A673 (cell line): Measurements from ENCODE around the gene TTC39A. TPM values are rescaled to one million over a fixed set of nuclear protein-coding genes. Genes with fewer than 3 reads are reported as not detected.

Experiments
- BruUV-seq: library from RNA; stranded (reverse); fragments of 400-500 nt; replicated peaks from 2 replicates; lab custom pipeline; 2021; lab: Mats Ljungman, UMichigan
- CTCF ChIA-PET: fragments of 300-600 bp; sonication (Branson Sonifier 250); formaldehyde crosslinking; loops from one replicate; lab custom pipeline; 2022; ENCODE audit warnings: antibody characterized with exemption; lab: Charles Lee
- POLR2A ChIA-PET: fragments of 300-600 bp; sonication (Branson Sonifier 250); formaldehyde crosslinking; loops from one replicate; lab custom pipeline; 2022; ENCODE audit warnings: antibody characterized with exemption; ENCODE audit not compliant: low non-redundant PET; lab: Charles Lee
- DNase-seq: peaks from one replicate; pipeline ENCODE4 v3.0.0-alpha.2; 2015; ENCODE audit warnings: low spot score
- H3K27ac ChIP-seq: fragments of 200-600 bp; sonication (generic); 2 replicates; pipeline ENCODE4 v1.5.1; 2016; ENCODE audit warnings: mixed run types, low read depth, mild to moderate bottlenecking, mixed read lengths, antibody characterized with exemption, low read length; ENCODE audit not compliant: poor library complexity, severe bottlenecking
- H3K27me3 ChIP-seq: fragments of 200-600 bp; sonication (generic); replicated peaks from 2 replicates; pipeline ENCODE4 v1.6.1; 2017; ENCODE audit warnings: mixed run types, low read depth, mild to moderate bottlenecking, mixed read lengths, antibody characterized with exemption, low read length; ENCODE audit not compliant: insufficient read depth, poor library complexity
- H3K36me3 ChIP-seq: fragments of 200-600 bp; sonication (generic); 2 replicates; pipeline ENCODE4 v1.6.1; 2016; ENCODE audit warnings: mixed run types, mild to moderate bottlenecking, mixed read lengths, antibody characterized with exemption, low read length; ENCODE audit not compliant: insufficient read depth, poor library complexity, severe bottlenecking
- H3K4me1 ChIP-seq: fragments of 200-600 bp; sonication (generic); 2 replicates; pipeline ENCODE4 v1.6.1; 2017; ENCODE audit warnings: mixed run types, mild to moderate bottlenecking, mixed read lengths, antibody characterized with exemption, low read length; ENCODE audit not compliant: insufficient read depth, poor library complexity, severe bottlenecking
- H3K4me3 ChIP-seq: fragments of 200-600 bp; sonication (generic); 2 replicates; pipeline ENCODE4 v1.5.1; 2016; ENCODE audit warnings: low read depth, mixed run types, mild to moderate bottlenecking, mixed read lengths, low read length; ENCODE audit not compliant: poor library complexity, severe bottlenecking
- H3K9me3 ChIP-seq: fragments of 200-600 bp; sonication (generic); 2 replicates; pipeline ENCODE4 v1.6.1; 2016; ENCODE audit warnings: mixed run types, low read depth, mild to moderate bottlenecking, mixed read lengths, antibody characterized with exemption, low read length; ENCODE audit not compliant: poor library complexity, severe bottlenecking
- EZH2 ChIP-seq: fragments of 200-600 bp; sonication (generic); IDR thresholded peaks from 2 replicates; pipeline ENCODE4 v1.6.1; 2017; ENCODE audit warnings: borderline replicate concordance, low read depth, mild to moderate bottlenecking, mixed read lengths, antibody characterized with exemption, low read length; ENCODE audit not compliant: poor library complexity, severe bottlenecking
- intact Hi-C: fragments of 100-400 bp; cut with micrococcal nuclease; formaldehyde crosslinking; loops from one replicate; pipeline ENCODE4 v1.10.0; 2022; ENCODE audit not compliant: unreplicated experiment
- total RNA-seq: library from RNA; stranded (reverse); gene quantifications from 2 replicates; pipeline ENCODE4 v1.2.3, GENCODE V29; 2021
- TF ChIP-seq, protein P1 (sequence below): fragments of 300-800, 200-600 bp; sonication (generic); conservative IDR thresholded peaks from 2 replicates; pipeline ENCODE4 v1.5.1; 2017; ENCODE audit warnings: low read depth, mild to moderate bottlenecking, antibody characterized with exemption, low read length, moderate library complexity, mixed read lengths

TTC39A gene
- total RNA-seq, 1 experiment from 2014 or later = 3.1 TPM

DNA sequence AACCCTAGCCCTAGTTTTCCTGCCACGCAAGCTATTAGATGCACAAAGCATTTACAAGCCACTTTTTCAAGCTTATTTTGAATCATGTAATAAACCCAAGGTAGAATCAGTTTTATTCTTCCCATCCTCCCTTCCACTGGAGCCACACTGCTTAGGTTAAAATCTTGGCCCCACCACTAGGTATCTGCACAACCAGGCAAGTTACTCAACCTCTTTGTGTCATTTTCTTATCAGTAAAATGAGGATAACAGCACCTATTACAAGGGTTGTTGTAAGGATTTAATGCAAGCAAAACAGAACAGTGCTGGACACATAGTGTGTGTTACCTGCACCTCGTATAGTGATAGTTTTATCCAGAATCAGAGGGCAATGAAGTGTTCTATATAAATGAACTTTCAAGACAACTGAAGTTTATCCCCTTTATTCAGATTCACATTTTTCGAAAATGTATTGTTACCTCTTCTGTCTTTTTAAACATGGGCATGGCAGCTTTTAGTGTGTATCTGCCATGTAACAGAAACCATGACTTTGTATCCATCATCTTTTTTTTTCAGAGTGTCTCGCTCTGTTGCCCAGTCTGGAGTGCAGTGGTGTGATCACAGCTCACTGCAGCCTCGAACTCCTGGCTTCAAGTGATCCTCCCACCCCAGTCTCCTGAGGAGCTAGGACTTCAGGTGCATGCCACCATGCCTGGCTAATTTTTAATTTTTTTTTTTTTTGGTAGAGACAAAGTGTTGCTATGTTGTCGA, 17.2 kb upstream of the TTC39A start:
- H3K4me3 ChIP-seq = no peak overlapping the region
- H3K4me1 ChIP-seq = no peaks in the 10 kb centered on the region
- H3K9me3 ChIP-seq = no peaks in the 10 kb centered on the region
- TF ChIP-seq, protein P1, sequence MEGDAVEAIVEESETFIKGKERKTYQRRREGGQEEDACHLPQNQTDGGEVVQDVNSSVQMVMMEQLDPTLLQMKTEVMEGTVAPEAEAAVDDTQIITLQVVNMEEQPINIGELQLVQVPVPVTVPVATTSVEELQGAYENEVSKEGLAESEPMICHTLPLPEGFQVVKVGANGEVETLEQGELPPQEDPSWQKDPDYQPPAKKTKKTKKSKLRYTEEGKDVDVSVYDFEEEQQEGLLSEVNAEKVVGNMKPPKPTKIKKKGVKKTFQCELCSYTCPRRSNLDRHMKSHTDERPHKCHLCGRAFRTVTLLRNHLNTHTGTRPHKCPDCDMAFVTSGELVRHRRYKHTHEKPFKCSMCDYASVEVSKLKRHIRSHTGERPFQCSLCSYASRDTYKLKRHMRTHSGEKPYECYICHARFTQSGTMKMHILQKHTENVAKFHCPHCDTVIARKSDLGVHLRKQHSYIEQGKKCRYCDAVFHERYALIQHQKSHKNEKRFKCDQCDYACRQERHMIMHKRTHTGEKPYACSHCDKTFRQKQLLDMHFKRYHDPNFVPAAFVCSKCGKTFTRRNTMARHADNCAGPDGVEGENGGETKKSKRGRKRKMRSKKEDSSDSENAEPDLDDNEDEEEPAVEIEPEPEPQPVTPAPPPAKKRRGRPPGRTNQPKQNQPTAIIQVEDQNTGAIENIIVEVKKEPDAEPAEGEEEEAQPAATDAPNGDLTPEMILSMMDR = no peak
- TF ChIP-seq EZH2 = no peak
- no peak for DNase-seq
- H3K27me3 ChIP-seq = no peaks in the 10 kb centered on the region
- H3K36me3 ChIP-seq = no peaks in the 10 kb centered on the region
- ChIA-PET CTCF (interaction anchor here (0.6 kb wide), 1 partner anchor 187 kb away, joined by 4 read pairs; no protein-coding TSS in a partner anchor), POLR2A (no interaction called here)
- no TSS peak for BruUV-seq
- intact Hi-C loops = loop anchor here (10.0 kb wide), 1 partner anchor 417 kb away; no protein-coding TSS in a partner anchor
- no peak overlapping the region for H3K27ac ChIP-seq

DNA sequence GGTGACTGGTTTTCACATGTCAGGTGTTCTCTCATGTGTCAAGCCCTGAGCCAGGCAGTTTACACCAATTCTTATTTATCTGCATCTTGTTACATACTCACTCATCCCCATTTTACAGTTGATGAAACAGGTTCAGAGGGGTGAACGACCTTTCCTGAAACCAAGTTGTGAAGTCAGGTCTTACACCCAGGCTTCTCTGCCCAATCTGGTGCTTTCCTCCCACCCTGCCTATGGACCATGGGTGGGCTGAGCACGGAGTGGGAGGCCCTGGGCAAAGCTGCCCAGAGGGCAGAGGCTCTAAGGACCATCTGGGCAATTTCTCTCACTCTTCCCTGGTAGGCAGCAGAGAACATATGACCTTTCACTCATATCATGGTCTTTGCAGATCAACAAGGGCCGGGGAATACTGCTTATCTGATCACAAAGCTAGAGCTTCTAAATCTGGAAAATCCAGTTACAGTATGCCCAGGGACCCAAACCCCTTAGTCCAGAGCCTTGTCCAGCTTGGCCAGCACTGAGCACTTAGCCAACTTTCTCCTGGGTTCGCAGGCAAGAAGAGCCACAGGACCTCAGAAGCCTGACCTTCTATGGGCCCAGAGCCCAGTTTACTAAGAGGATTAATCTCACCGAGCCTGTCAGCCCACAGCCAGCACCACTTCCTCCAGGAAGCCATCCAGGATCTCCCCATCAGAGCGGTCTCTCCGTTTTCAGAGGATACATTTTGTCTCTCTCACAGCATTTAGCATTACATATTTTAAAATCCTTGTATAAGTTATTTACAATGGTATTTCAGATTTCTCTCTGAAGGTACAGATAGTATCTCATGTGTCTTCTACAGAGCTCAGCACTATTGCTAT, 16.0 kb upstream of the TTC39A start:
- no peak for DNase-seq
- no peaks in the 10 kb centered on the region for H3K27me3 ChIP-seq
- BruUV-seq = no TSS peak
- intact Hi-C loops = loop anchor here (10.0 kb wide), 1 partner anchor 418 kb away; no protein-coding TSS in a partner anchor
- H3K4me3 ChIP-seq = no peak overlapping the region
- no peaks in the 10 kb centered on the region for H3K36me3 ChIP-seq
- H3K9me3 ChIP-seq = no peaks in the 10 kb centered on the region
- ChIA-PET POLR2A (no interaction called here), CTCF (no interaction called here)
- H3K27ac ChIP-seq = no peak overlapping the region
- TF ChIP-seq EZH2 = no peak
- TF ChIP-seq, protein P1 = no peak
- peaks cover 6% of the 10 kb centered on the region for H3K4me1 ChIP-seq

DNA sequence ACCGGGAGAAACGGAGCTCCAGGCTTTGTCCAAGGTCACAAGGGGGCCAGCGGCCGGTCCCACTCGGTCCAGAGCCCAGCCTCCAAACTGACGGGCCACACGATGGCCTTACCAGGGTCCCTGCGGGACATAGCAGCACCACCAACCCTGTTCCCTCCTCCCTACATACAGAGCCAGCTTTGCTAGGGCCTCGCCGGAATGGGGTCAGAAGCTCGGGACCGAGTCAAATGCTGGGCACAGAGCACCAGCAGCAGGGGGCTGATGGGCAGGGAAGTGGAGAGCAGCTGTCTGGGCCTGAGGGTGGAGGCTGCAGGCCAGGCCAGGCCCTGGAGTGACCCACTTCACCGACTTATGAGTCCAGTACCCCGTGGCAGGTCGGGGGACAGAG, 14.9 kb upstream of the TTC39A start:
- Histone ChIP-seq H3K36me3 (no peaks in the 10 kb centered on the region), H3K4me3 (no peak overlapping the region), H3K4me1 (peaks cover 6% of the 10 kb centered on the region), H3K27ac (no peak overlapping the region), H3K27me3 (no peaks in the 10 kb centered on the region), H3K9me3 (no peaks in the 10 kb centered on the region)
- POLR2A ChIA-PET = no interaction called here
- intact Hi-C loops = loop anchor here (10.0 kb wide), 1 partner anchor 420 kb away; no protein-coding TSS in a partner anchor
- CTCF ChIA-PET = no interaction called here
- TF ChIP-seq, protein P1 = no peak
- no peak for TF ChIP-seq EZH2
- no TSS peak for BruUV-seq
- DNase-seq = no peak
